Peyer's patch (tissue), 4 donors: ENCODE results near the gene IST1. TPM values are rescaled to one million over a fixed set of nuclear protein-coding genes. Genes with fewer than 3 reads are reported as not detected.

Experiments used
- DNase-seq, 3 donors: peaks; one replicate each; pipeline ENCODE4 v3.0.0-alpha.2; 2017 to 2019
- H3K27ac ChIP-seq, 4 donors: fragments of 200-600 bp; sonication (generic); one replicate each; pipeline ENCODE4 v1.5.1; 2016 to 2019
- H3K27me3 ChIP-seq, 2 donors: fragments of 200-600 bp; sonication (generic); one replicate each; pipeline ENCODE4 v1.5.1; 2019
- H3K36me3 ChIP-seq, 3 donors: fragments of 200-600 bp; sonication (generic); one replicate each; pipeline ENCODE4 v1.5.1; 2016 to 2019
- H3K4me1 ChIP-seq, 4 donors: fragments of 200-600 bp; sonication (generic); one replicate each; pipeline ENCODE4 v1.5.1; 2016 to 2019
- H3K4me3 ChIP-seq, 4 donors: fragments of 200-600 bp; sonication (generic); 1 replicate in 3 of 4; 2 replicates in 1 of 4; pipeline ENCODE4 v1.5.1; 2016 to 2019; ENCODE audit warnings: mild to moderate bottlenecking in 1 of 4
- H3K9me3 ChIP-seq, 4 donors: fragments of 200-600 bp; sonication (generic); one replicate each; pipeline ENCODE4 v1.5.1; 2016 to 2019; ENCODE audit warnings: mild to moderate bottlenecking in 1 of 4
- CTCF ChIP-seq, 6 experiments: fragments of 450-650 bp in 4 of 6; fragments of 200-600 bp in 2 of 6; sonication (generic) in 1 of 6; IDR thresholded peaks; one replicate each; pipeline ENCODE4 v1.5.1; 2017 to 2019; ENCODE audit warnings: antibody characterized with exemption in 6 of 6, mild to moderate bottlenecking in 3 of 6, moderate library complexity in 1 of 6
- POLR2A ChIP-seq, 2 donors: fragments of 450-650 bp; IDR thresholded peaks; one replicate each; pipeline ENCODE4 v1.5.1; 2017; ENCODE audit warnings: antibody characterized with exemption in 2 of 2, mild to moderate bottlenecking in 2 of 2, moderate library complexity in 2 of 2
- total RNA-seq, 4 donors: library from RNA; depleted of rRNA; stranded (reverse); fragments of >200 nt; gene quantifications; one replicate each; pipeline ENCODE4 v1.1.0, GENCODE V29; 2016

Gene IST1
- total RNA-seq, 4 donors from 2014 or later = 228 to 274 (median 261) TPM

GRCh38 chr16:71929048-71929447, 33.7 kb downstream of the IST1 start:
- Histone ChIP-seq H3K27ac (peak overlapping the region in 1 of 4 donors; percentile 64), H3K4me1 (peaks cover 0 to 27% (median 2%) of the 10 kb centered on the region in 4 donors), H3K9me3 (no peaks in the 10 kb centered on the region), H3K4me3 (no peak overlapping the region), H3K27me3 (no peaks in the 10 kb centered on the region), H3K36me3 (peaks cover 0 to 74% (median 2%) of the 10 kb centered on the region in 3 donors)
- TF ChIP-seq POLR2A (IDR thresholded peaks at IDR 0.05) (no peak), CTCF (IDR thresholded peaks at IDR 0.05) (no peak)
- no peak for DNase-seq

GRCh38 chr16:71930013-71930563, 34.8 kb downstream of the IST1 start:
- H3K4me3 ChIP-seq = no peak overlapping the region
- no peaks in the 10 kb centered on the region for H3K9me3 ChIP-seq
- H3K4me1 ChIP-seq = peaks cover 0 to 27% (median 2%) of the 10 kb centered on the region in 4 donors
- H3K27ac ChIP-seq = no peak overlapping the region
- TF ChIP-seq POLR2A (IDR thresholded peaks at IDR 0.05) = no peak
- no peak for TF ChIP-seq CTCF (IDR thresholded peaks at IDR 0.05)
- no peaks in the 10 kb centered on the region for H3K27me3 ChIP-seq
- no peak for DNase-seq
- peaks cover 0 to 73% (median 0%) of the 10 kb centered on the region in 3 donors for H3K36me3 ChIP-seq

GRCh38 chr16:71931001-71931400, 35.7 kb downstream of the IST1 start:
- peaks cover 0 to 24% (median 2%) of the 10 kb centered on the region in 4 donors for H3K4me1 ChIP-seq

GRCh38 chr16:71931599-71931998, 36.3 kb downstream of the IST1 start:
- no peak overlapping the region for H3K4me3 ChIP-seq
- DNase-seq = no peak
- H3K4me1 ChIP-seq = peaks cover 0 to 18% (median 2%) of the 10 kb centered on the region in 4 donors
- H3K9me3 ChIP-seq = no peaks in the 10 kb centered on the region
- no peaks in the 10 kb centered on the region for H3K27me3 ChIP-seq
- no peak for TF ChIP-seq POLR2A (IDR thresholded peaks at IDR 0.05)
- no peak for TF ChIP-seq CTCF (IDR thresholded peaks at IDR 0.05)
- no peak overlapping the region for H3K27ac ChIP-seq
- H3K36me3 ChIP-seq = peaks cover 0 to 59% (median 0%) of the 10 kb centered on the region in 3 donors

More at GRCh38 chr16:71931001-71931400, 35.7 kb downstream of the IST1 start:
- Histone ChIP-seq H3K9me3 (no peaks in the 10 kb centered on the region), H3K27ac (no peak overlapping the region), H3K27me3 (no peaks in the 10 kb centered on the region), H3K4me3 (no peak overlapping the region), H3K36me3 (peaks cover 0 to 65% (median 0%) of the 10 kb centered on the region in 3 donors)
- no peak for TF ChIP-seq CTCF (IDR thresholded peaks at IDR 0.05)
- no peak for TF ChIP-seq POLR2A (IDR thresholded peaks at IDR 0.05)
- no peak for DNase-seq

- peaks cover 0 to 45% (median 0%) of the 10 kb centered on the region in 3 donors for H3K36me3 ChIP-seq
- no peak overlapping the region for H3K4me3 ChIP-seq
- DNase-seq = no peak
- no peaks in the 10 kb centered on the region for H3K9me3 ChIP-seq
- no peak overlapping the region for H3K27ac ChIP-seq
- no peaks in the 10 kb centered on the region for H3K27me3 ChIP-seq
- H3K4me1 ChIP-seq = peaks cover 0 to 4% (median 0%) of the 10 kb centered on the region in 4 donors
- TF ChIP-seq POLR2A (IDR thresholded peaks at IDR 0.05) (no peak), CTCF (IDR thresholded peaks at IDR 0.05) (no peak)
These were observed 37.7 kb downstream of the IST1 start for GRCh38 chr16:71933017-71933416.
